ENCODE measurements around the gene RPL37A.

RPL37A gene

DNA sequence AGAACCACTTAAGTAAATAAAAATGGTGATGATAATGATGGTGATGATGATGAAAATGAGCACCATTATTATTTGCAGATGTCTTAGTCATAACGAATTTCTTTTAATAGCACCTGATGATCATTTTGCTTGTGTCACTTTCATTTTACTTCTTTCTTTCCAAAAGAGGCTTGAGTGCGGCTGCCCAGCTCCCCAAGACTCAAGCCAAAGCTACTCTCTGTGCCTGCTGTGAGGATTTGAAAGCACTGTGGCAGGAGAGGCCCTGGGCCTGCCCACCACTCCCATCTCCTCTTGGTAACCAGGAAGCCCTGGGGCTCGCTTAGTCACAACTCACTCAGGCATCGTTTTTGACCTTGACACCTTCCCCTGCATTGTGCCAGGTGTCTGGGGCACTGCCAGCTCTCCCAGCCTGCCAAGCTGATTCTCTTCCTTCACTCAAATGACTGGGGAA, 41.2 kb downstream of the RPL37A start:
- TF ChIP-seq, protein P1, sequence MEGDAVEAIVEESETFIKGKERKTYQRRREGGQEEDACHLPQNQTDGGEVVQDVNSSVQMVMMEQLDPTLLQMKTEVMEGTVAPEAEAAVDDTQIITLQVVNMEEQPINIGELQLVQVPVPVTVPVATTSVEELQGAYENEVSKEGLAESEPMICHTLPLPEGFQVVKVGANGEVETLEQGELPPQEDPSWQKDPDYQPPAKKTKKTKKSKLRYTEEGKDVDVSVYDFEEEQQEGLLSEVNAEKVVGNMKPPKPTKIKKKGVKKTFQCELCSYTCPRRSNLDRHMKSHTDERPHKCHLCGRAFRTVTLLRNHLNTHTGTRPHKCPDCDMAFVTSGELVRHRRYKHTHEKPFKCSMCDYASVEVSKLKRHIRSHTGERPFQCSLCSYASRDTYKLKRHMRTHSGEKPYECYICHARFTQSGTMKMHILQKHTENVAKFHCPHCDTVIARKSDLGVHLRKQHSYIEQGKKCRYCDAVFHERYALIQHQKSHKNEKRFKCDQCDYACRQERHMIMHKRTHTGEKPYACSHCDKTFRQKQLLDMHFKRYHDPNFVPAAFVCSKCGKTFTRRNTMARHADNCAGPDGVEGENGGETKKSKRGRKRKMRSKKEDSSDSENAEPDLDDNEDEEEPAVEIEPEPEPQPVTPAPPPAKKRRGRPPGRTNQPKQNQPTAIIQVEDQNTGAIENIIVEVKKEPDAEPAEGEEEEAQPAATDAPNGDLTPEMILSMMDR (IDR thresholded peaks at IDR 0.05; ENCODE audit: low read depth, low read length), result no peak
- DNase-seq (ENCODE audit: extremely low read depth, low read depth), result no peak

GRCh38 chr2:216540920-216541319, 42.3 kb downstream of the RPL37A start:
- DNase-seq (ENCODE audit: extremely low read depth, low read depth), result no peak

GRCh38 chr2:216541505-216541904, 42.9 kb downstream of the RPL37A start:
- DNase-seq (ENCODE audit: extremely low read depth, low read depth), result no peak
- TF ChIP-seq, protein P1 (IDR thresholded peaks at IDR 0.05; ENCODE audit: low read depth, low read length), result no peak

More at GRCh38 chr2:216540920-216541319, 42.3 kb downstream of the RPL37A start:
- TF ChIP-seq, protein P1 (IDR thresholded peaks at IDR 0.05; ENCODE audit: low read depth, low read length), result no peak

GRCh38 chr2:216545359-216545758, 46.7 kb downstream of the RPL37A start:
- DNase-seq (ENCODE audit: extremely low read depth, low read depth), result no peak
- TF ChIP-seq, protein P1 (IDR thresholded peaks at IDR 0.05; ENCODE audit: low read depth, low read length), result no peak

DNA sequence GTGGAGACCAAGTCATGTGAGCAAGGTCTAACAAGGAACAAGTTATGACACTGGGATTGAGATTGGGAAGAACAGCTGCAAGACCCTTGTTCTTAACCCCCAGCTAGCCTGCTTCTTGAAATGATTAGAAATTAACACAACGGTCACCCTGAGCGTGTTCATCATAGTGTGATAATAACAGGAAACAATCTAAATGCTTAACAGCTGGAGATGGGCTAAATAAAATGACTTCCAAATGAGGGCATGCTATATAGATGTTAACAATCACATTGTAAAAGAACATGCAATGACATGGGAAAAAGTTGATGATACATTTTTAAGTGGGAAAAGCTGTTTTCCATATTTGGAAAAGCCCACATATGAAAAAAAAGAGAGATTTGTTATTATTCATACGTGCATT, 47.6 kb downstream of the RPL37A start:
- TF ChIP-seq, protein P1 (IDR thresholded peaks at IDR 0.05; ENCODE audit: low read depth, low read length), result no peak
- DNase-seq (ENCODE audit: extremely low read depth, low read depth), result no peak

DNA sequence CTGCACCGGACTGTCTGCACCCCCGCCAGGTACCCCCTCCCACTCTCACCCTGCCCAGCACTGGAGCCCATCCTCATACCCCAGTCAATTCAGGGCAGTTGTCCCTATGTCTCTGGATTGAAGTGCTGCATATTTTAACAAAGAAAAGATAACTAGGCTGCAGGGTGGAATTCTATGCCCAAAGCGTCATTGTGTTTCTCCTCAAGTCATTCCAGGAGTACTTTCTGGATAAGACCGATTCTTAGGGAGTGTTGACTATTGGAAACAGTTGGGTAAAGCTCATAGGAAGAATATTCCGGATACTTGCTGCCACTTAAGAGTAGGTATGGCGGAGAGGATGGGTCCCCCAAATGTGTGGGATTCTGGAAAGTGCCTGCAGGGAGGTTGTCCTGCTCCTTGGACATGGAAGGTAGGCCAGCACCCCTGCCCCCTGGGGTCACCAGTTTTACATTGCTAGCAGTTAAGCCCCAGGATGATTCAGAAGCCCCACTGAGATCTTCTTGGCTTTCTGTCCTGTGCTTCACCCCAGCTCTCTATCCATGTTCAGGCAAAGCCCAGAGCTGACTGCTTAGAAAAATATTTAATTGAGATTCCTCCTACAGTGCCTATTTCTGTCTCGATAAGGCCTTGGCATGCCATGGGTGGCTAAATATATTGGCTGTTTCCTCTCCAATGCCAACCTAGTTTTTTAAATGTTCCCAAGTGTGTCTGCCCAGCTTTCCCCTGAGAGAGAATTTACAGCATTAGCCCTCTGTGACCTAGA, 48.2 kb downstream of the RPL37A start:
- DNase-seq (ENCODE audit: extremely low read depth, low read depth), result no peak
- TF ChIP-seq, protein P1 (IDR thresholded peaks at IDR 0.05; ENCODE audit: low read depth, low read length), result no peak

DNA sequence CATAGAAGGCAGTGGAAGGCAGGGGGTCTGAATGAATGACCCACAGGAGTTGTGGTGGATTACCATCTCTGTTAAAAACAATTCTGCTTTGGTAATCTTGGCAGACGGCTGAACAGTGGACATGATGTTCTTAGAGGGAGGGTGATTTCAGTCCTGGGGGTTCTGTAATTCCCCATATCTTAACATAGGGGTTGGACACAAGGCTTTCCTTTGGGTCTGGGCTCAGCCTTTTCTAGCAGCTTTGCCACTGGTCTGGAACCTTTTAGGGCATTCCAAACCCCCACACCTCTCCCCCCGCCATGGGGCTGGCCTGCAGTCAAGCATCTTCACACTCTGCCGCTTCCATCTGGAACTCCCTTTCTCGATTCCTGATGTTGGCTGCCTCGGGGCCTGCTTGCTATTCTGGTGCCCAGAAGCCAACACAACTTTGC, 50.3 kb downstream of the RPL37A start:
- no peak for DNase-seq (ENCODE audit: extremely low read depth, low read depth)
- TF ChIP-seq, protein P1 (IDR thresholded peaks at IDR 0.05; ENCODE audit: low read depth, low read length), result no peak
